SK-N-SH (cell line): ENCODE data around the gene LDAH. TPM values are rescaled to one million over a fixed set of nuclear protein-coding genes. Genes with fewer than 3 reads are reported as not detected.

Experiments used
- CTCF ChIA-PET: fragments of 300-600, 350-600 bp; formaldehyde crosslinking; extraction: SDS; loops from one replicate; lab custom pipeline; 2021; lab: Yijun Ruan, JAX
- POLR2A ChIA-PET: fragments of 350-600 bp; sonication (Branson Sonifier 250); formaldehyde crosslinking; extraction: SDS; loops from one replicate; lab custom pipeline; 2020; ENCODE audit warnings: antibody characterized with exemption, inconsistent platforms; lab: Yijun Ruan, JAX
- DNase-seq: peaks from one replicate; pipeline ENCODE4 v3.0.0; 2012
- H2AFZ ChIP-seq: fragments of 200-600 bp; sonication (generic); 2 replicates; pipeline ENCODE4 v1.8.1; 2016; ENCODE audit warnings: antibody characterized with exemption, mild to moderate bottlenecking, low read depth
- H3F3A ChIP-seq: fragments of 200-600 bp; sonication (generic); replicated peaks from 2 replicates; pipeline ENCODE3; 2016; ENCODE audit warnings: antibody characterized with exemption, mild to moderate bottlenecking; ENCODE audit not compliant: insufficient read depth
- H3K27ac ChIP-seq, 2 experiments: fragments of 200-500 bp in 1 of 2; fragments of 200-600 bp in 1 of 2; sonication (Bioruptor generic) in 1 of 2; sonication (generic), shearing (Covaris generic) in 1 of 2; 2 replicates each; pipeline versions ENCODE4 v1.5.1 to v1.6.1; 2014 to 2016; ENCODE audit warnings: low read depth in 2 of 2, inconsistent platforms in 1 of 2, low read length in 1 of 2, mild to moderate bottlenecking in 1 of 2, mixed read lengths in 1 of 2
- H3K27me3 ChIP-seq: fragments of 200-600 bp; sonication (generic), shearing (Covaris generic); 2 replicates; pipeline ENCODE4 v1.6.1; 2016; ENCODE audit warnings: mixed run types; ENCODE audit not compliant: insufficient read depth
- H3K36me3 ChIP-seq, 2 experiments: fragments of 200-500 bp in 1 of 2; fragments of 200-600 bp in 1 of 2; sonication (Bioruptor generic) in 1 of 2; sonication (generic) in 1 of 2; replicated peaks in 1 of 2; 2 replicates each; pipeline versions ENCODE3 to v1.5.1; 2014 to 2016; ENCODE audit warnings: low read length in 1 of 2, mild to moderate bottlenecking in 1 of 2; ENCODE audit not compliant: insufficient read depth in 2 of 2, control insufficient read depth in 1 of 2
- H3K4me1 ChIP-seq, 2 experiments: fragments of 200-500 bp in 1 of 2; fragments of 200-600 bp in 1 of 2; sonication (Bioruptor generic) in 1 of 2; sonication (generic), shearing (Covaris generic) in 1 of 2; 2 replicates each; pipeline versions ENCODE4 v1.5.1 to v1.6.1; 2014 to 2016; ENCODE audit warnings: low read depth in 1 of 2, low read length in 1 of 2, mixed run types in 1 of 2; ENCODE audit not compliant: insufficient read depth in 2 of 2, control insufficient read depth in 1 of 2
- H3K4me2 ChIP-seq: fragments of 200-600 bp; sonication (generic), shearing (Covaris generic); 2 replicates; pipeline ENCODE4 v1.6.1; 2017; ENCODE audit warnings: mixed run types
- H3K4me3 ChIP-seq, 2 experiments: fragments of 200-500 bp in 1 of 2; fragments of 200-600 bp in 1 of 2; sonication (Bioruptor generic) in 1 of 2; sonication (generic), shearing (Covaris generic) in 1 of 2; 2 replicates each; pipeline versions ENCODE4 v1.5.1 to v1.8.1; 2014 to 2016; ENCODE audit warnings: low read depth in 2 of 2, inconsistent platforms in 1 of 2, low read length in 1 of 2, mild to moderate bottlenecking in 1 of 2, mixed read lengths in 1 of 2, moderate library complexity in 1 of 2
- H3K79me2 ChIP-seq: fragments of 200-600 bp; sonication (generic); 2 replicates; pipeline ENCODE4 v1.8.1; 2017; ENCODE audit warnings: mild to moderate bottlenecking; ENCODE audit not compliant: insufficient read depth
- H3K9ac ChIP-seq: fragments of 200-600 bp; sonication (generic); 2 replicates; pipeline ENCODE4 v1.6.1; 2017; ENCODE audit warnings: mixed run types
- H3K9me2 ChIP-seq: fragments of 200-600 bp; sonication (generic); 2 replicates; pipeline ENCODE4 v1.6.1; 2017; ENCODE audit warnings: mixed run types
- H3K9me3 ChIP-seq: fragments of 200-600 bp; sonication (generic); 2 replicates; pipeline ENCODE4 v1.6.1; 2017; ENCODE audit warnings: mixed run types, mild to moderate bottlenecking, moderate library complexity
- H4K20me1 ChIP-seq: fragments of 200-600 bp; sonication (generic); 2 replicates; pipeline ENCODE4 v1.6.1; 2017; ENCODE audit warnings: mild to moderate bottlenecking, mixed run types; ENCODE audit not compliant: insufficient read depth
- CHD2 ChIP-seq: fragments of 150-350 bp; IDR thresholded peaks from 2 replicates; pipeline ENCODE4 v1.6.1; 2018; ENCODE audit warnings: low read length; ENCODE audit not compliant: partially characterized antibody
- CTCF ChIP-seq: fragments of 200-600 bp; sonication (generic); IDR thresholded peaks from 2 replicates; pipeline ENCODE4 v1.6.1; 2017; ENCODE audit warnings: antibody characterized with exemption, mild to moderate bottlenecking, moderate library complexity
- ELF1 ChIP-seq: IDR thresholded peaks from 2 replicates; pipeline ENCODE4 v1.4.0; 2012
- EP300 ChIP-seq, 2 experiments: IDR thresholded peaks; 2 replicates each; pipeline versions ENCODE4 v1.4.0 to v1.6.1; 2012; ENCODE audit warnings: borderline replicate concordance in 1 of 2, low read depth in 1 of 2, low read length in 1 of 2
- EZH2phosphoT487 ChIP-seq: fragments of 200-600 bp; sonication (generic); IDR thresholded peaks from 2 replicates; pipeline ENCODE4 v1.6.1; 2017; ENCODE audit warnings: low read depth, mixed run types, mild to moderate bottlenecking, antibody characterized with exemption, moderate library complexity, borderline replicate concordance
- FOSL2 ChIP-seq: IDR thresholded peaks from 2 replicates; pipeline ENCODE4 v1.4.0; 2012; ENCODE audit warnings: low read depth, mild to moderate bottlenecking, moderate library complexity, borderline replicate concordance
- FOXM1 ChIP-seq: IDR thresholded peaks from 2 replicates; pipeline ENCODE4 v1.4.0; 2012; ENCODE audit warnings: low read depth, mild to moderate bottlenecking
- GABPA ChIP-seq: IDR thresholded peaks from 2 replicates; pipeline ENCODE4 v1.4.0; 2012; ENCODE audit warnings: low read depth, mild to moderate bottlenecking
- GATA2 ChIP-seq: sonication (generic); formaldehyde crosslinking; IDR thresholded peaks from 2 replicates; pipeline ENCODE4 v1.5.0; 2020; ENCODE audit warnings: mild to moderate bottlenecking, missing genetic modification reagents
- IRF3 ChIP-seq: fragments of 150-350 bp; IDR thresholded peaks from 2 replicates; pipeline ENCODE4 v1.6.1; 2016; ENCODE audit warnings: mild to moderate bottlenecking, low read depth, low read length
- JUND ChIP-seq: IDR thresholded peaks from 2 replicates; pipeline ENCODE4 v1.4.0; 2012
- MAX ChIP-seq: IDR thresholded peaks from 2 replicates; pipeline ENCODE4 v1.4.0; 2012; ENCODE audit warnings: low read depth
- MEF2A ChIP-seq: IDR thresholded peaks from 2 replicates; pipeline ENCODE4 v1.4.0; 2012; ENCODE audit warnings: low read depth, borderline replicate concordance
- MXI1 ChIP-seq: IDR thresholded peaks from 2 replicates; pipeline ENCODE4 v1.6.1; 2012; ENCODE audit warnings: mild to moderate bottlenecking, low read depth, low read length, improper control_type of control experiment
- NFIC ChIP-seq: IDR thresholded peaks from 2 replicates; pipeline ENCODE4 v1.4.0; 2012; ENCODE audit warnings: borderline replicate concordance
- NRF1 ChIP-seq: IDR thresholded peaks from 2 replicates; pipeline ENCODE4 v1.6.1; 2012; ENCODE audit warnings: low read depth, mild to moderate bottlenecking, low read length
- PBX3 ChIP-seq: IDR thresholded peaks from 2 replicates; pipeline ENCODE4; 2012
- POLR2AphosphoS5 ChIP-seq: IDR thresholded peaks from 2 replicates; pipeline ENCODE4 v1.6.1; 2012; ENCODE audit warnings: low read depth, low read length
- RCOR1 ChIP-seq: fragments of 150-350 bp; IDR thresholded peaks from 2 replicates; pipeline ENCODE4 v1.6.1; 2017; ENCODE audit warnings: antibody characterized with exemption, low read length
- SIN3A ChIP-seq: IDR thresholded peaks from 2 replicates; pipeline ENCODE4 v1.6.1; 2012; ENCODE audit warnings: low read depth, mild to moderate bottlenecking, low read length, moderate library complexity, borderline replicate concordance
- SMC3 ChIP-seq: IDR thresholded peaks from 2 replicates; pipeline ENCODE4 v1.6.1; 2012; ENCODE audit warnings: low read depth, low read length, improper control_type of control experiment
- TCF12 ChIP-seq: IDR thresholded peaks from 2 replicates; pipeline ENCODE4 v1.4.0; 2012
- TEAD4 ChIP-seq: IDR thresholded peaks from 2 replicates; pipeline ENCODE4 v1.4.0; 2012; ENCODE audit warnings: mild to moderate bottlenecking, borderline replicate concordance; ENCODE audit not compliant: insufficient read depth
- USF1 ChIP-seq: IDR thresholded peaks from 2 replicates; pipeline ENCODE4 v1.4.0; 2012; ENCODE audit warnings: low read depth, borderline replicate concordance
- YY1 ChIP-seq: IDR thresholded peaks from 2 replicates; pipeline ENCODE4 v1.4.0; 2012; ENCODE audit warnings: low read depth, mild to moderate bottlenecking
- ZBTB33 ChIP-seq: IDR thresholded peaks from 2 replicates; pipeline ENCODE4 v1.4.0; 2012; ENCODE audit warnings: low read depth, borderline replicate concordance
- whole genome bisulfite sequencing: methylation state at CpG from one replicate; pipeline ENCODE4 v1.1.6; 2017; ENCODE audit warnings: low lambda C conversion rate; 5-methylcytosine and 5-hydroxymethylcytosine counted together
- polyA plus RNA-seq, 3 experiments: library from polyadenylated mRNA; depleted of rRNA; stranded (reverse); fragments of >200 nt; gene quantifications; 2 replicates each; pipeline ENCODE4 v1.2.3, GENCODE V29; 2012

Gene LDAH
- polyA plus RNA-seq, 1 of the 3 experiments (the other 2 are of a cell fraction) = 12.7 TPM

- Histone ChIP-seq H3K27ac (peak overlapping the region; percentile 9 to 72; a peak in 3 of 4 replicates), H3K36me3 (peaks cover 0 to 9% of the 10 kb centered on the region in 2 experiments), H3K4me2 (peak overlapping the region; percentile 56; the same call in 1 of the 2 replicates), H2AFZ (peak overlapping the region; percentile 67; the same call in 1 of the 2 replicates), H3K27me3 (no peaks in the 10 kb centered on the region), H3K9ac (peak overlapping the region; percentile 39; the same call in 1 of the 2 replicates), H3K4me1 (peaks cover 16 to 21% of the 10 kb centered on the region in 2 experiments), H3K9me3 (no peaks in the 10 kb centered on the region), H3K9me2 (no peaks in the 10 kb centered on the region), H3K4me3 (peak overlapping the region in 1 of 2 experiments; percentile 27; a peak in 1 of 4 replicates), H3K79me2 (no peaks in the 10 kb centered on the region), H4K20me1 (no peaks in the 10 kb centered on the region), H3F3A (no peaks in the 10 kb centered on the region)
- DNase-seq = peak; percentile 98
- ChIA-PET CTCF (interaction anchor here (0.6 to 10.9 kb wide), 54 partner anchors 11 to 763 kb away, joined by 3 to 178 read pairs (median 4); partner anchors contain the start of genes HS1BP3 and RHOB), POLR2A (interaction anchor here (0.6 to 4.8 kb wide), 4 partner anchors 37 to 291 kb away, joined by 4 to 90 read pairs (median 6); partner anchors contain the start of gene RHOB)
- WGBS = 34% methylated on average over 30 of the region's 32 CpGs
- TF ChIP-seq YY1 (0 out of 2 replicates have a peak, but pooled peaks have one; percentile 51), EZH2phosphoT487 (no peak), FOSL2 (no peak), ELF1 (no peak), SMC3 (peak; percentile 100), GABPA (no peak), MXI1 (no peak; the same call in 1 of the 2 replicates), GATA2 (CRISPR knock-in tag) (no peak), CTCF (peak; percentile 98), MEF2A (no peak), NRF1 (no peak), NFIC (no peak; the same call in 1 of the 2 replicates), ZBTB33 (no peak), TEAD4 (no peak), USF1 (no peak), PBX3 (no peak), MAX (0 out of 2 replicates have a peak, but pooled peaks have one; percentile 38), EP300 (IDR thresholded peaks at IDR 0.05; ENCODE audit: borderline replicate concordance in 1 of 2, low read depth in 1 of 2, low read length in 1 of 2) (peak in 1 of 2 experiments; percentile 37; a peak in 2 of 4 replicates), TCF12 (peak; percentile 70), POLR2AphosphoS5 (no peak), RCOR1 (no peak), CHD2 (peak; percentile 33), IRF3 (no peak), JUND (no peak), SIN3A (no peak), FOXM1 (no peak)
Measured at GRCh38 chr2:20635675-20636584, 187.0 kb downstream of the LDAH start.
